Liver (tissue), 9 donors: ENCODE data around the gene MYO5A. TPM values are rescaled to one million over a fixed set of nuclear protein-coding genes. Genes with fewer than 3 reads are reported as not detected.

Experiments
- DNase-seq: peaks from one replicate; pipeline ENCODE4 v3.0.0-alpha.2; 2017; ENCODE audit warnings: low spot score
- H3K27ac ChIP-seq, 2 donors: one replicate each; pipeline ENCODE4 v1.7.0; 2013; ENCODE audit warnings: inconsistent platforms in 2 of 2, low read length in 2 of 2, control low read depth in 1 of 2, low read depth in 1 of 2, mild to moderate bottlenecking in 1 of 2
- H3K27me3 ChIP-seq, 4 donors: one replicate each; pipeline versions ENCODE4 v1.6.1 to v1.7.0; 2013; ENCODE audit warnings: low read length in 3 of 4, inconsistent platforms in 1 of 4, mild to moderate bottlenecking in 1 of 4, moderate library complexity in 1 of 4; ENCODE audit not compliant: control insufficient read depth in 4 of 4, insufficient read depth in 4 of 4
- H3K36me3 ChIP-seq, 4 donors: one replicate each; pipeline versions ENCODE4 v1.6.1 to v1.7.0; 2013; ENCODE audit warnings: low read length in 3 of 4, mild to moderate bottlenecking in 3 of 4, low read depth in 1 of 4, moderate library complexity in 1 of 4; ENCODE audit not compliant: control insufficient read depth in 4 of 4, insufficient read depth in 3 of 4
- H3K4me1 ChIP-seq, 4 donors: one replicate each; pipeline versions ENCODE4 v1.6.1 to v1.7.0; 2013; ENCODE audit warnings: low read length in 3 of 4, mild to moderate bottlenecking in 3 of 4, moderate library complexity in 1 of 4; ENCODE audit not compliant: control insufficient read depth in 4 of 4, insufficient read depth in 4 of 4
- H3K4me3 ChIP-seq, 3 donors: one replicate each; pipeline versions ENCODE4 v1.6.1 to v1.7.0; 2013; ENCODE audit warnings: low read length in 3 of 3, control low read depth in 1 of 3, low read depth in 1 of 3, mild to moderate bottlenecking in 1 of 3
- H3K9ac ChIP-seq, 2 donors: one replicate each; pipeline ENCODE4 v1.7.0; 2013; ENCODE audit warnings: low read length in 2 of 2, mild to moderate bottlenecking in 2 of 2, moderate library complexity in 2 of 2, control low read depth in 1 of 2, low read depth in 1 of 2
- H3K9me3 ChIP-seq, 4 donors: one replicate each; pipeline versions ENCODE4 v1.6.1 to v1.7.0; 2013; ENCODE audit warnings: low read length in 3 of 4; ENCODE audit not compliant: control insufficient read depth in 4 of 4
- CTCF ChIP-seq: fragments of 150-350 bp; IDR thresholded peaks from 2 replicates; pipeline ENCODE4 v1.5.1; 2017; ENCODE audit warnings: improper control_type of control experiment, low read depth, low read length; ENCODE audit not compliant: missing input control
- EGR1 ChIP-seq, 2 donors: IDR thresholded peaks; 2 replicates each; pipeline ENCODE4 v1.6.1; 2016 to 2018; ENCODE audit warnings: antibody characterized with exemption in 2 of 2, low read depth in 2 of 2
- FOXA1 ChIP-seq: IDR thresholded peaks from 2 replicates; pipeline ENCODE4 v1.6.1; 2016; ENCODE audit warnings: antibody characterized with exemption
- FOXA2 ChIP-seq: IDR thresholded peaks from 2 replicates; pipeline ENCODE4 v1.6.1; 2016; ENCODE audit warnings: antibody characterized with exemption
- GABPA ChIP-seq, 2 donors: IDR thresholded peaks in 1 of 2; conservative IDR thresholded peaks in 1 of 2; 2 replicates each; pipeline ENCODE4 v1.6.1; 2016; ENCODE audit warnings: antibody characterized with exemption in 2 of 2, mild to moderate bottlenecking in 1 of 2, moderate library complexity in 1 of 2
- HNF4A ChIP-seq, 2 donors: conservative IDR thresholded peaks; 2 replicates each; pipeline ENCODE4 v1.6.1; 2016; ENCODE audit warnings: antibody characterized with exemption in 2 of 2, mild to moderate bottlenecking in 2 of 2
- HNF4G ChIP-seq: IDR thresholded peaks from 2 replicates; pipeline ENCODE4 v1.6.1; 2016; ENCODE audit warnings: antibody characterized with exemption
- JUND ChIP-seq, 2 donors: IDR thresholded peaks; 2 replicates each; pipeline ENCODE4 v1.6.1; 2016; ENCODE audit warnings: antibody characterized with exemption in 2 of 2
- MAX ChIP-seq: IDR thresholded peaks from 2 replicates; pipeline ENCODE4 v1.6.1; 2016; ENCODE audit warnings: antibody characterized with exemption
- RAD21 ChIP-seq, 2 donors: IDR thresholded peaks; 2 replicates each; pipeline ENCODE4 v1.6.1; 2016; ENCODE audit warnings: antibody characterized with exemption in 2 of 2, mild to moderate bottlenecking in 2 of 2
- RXRA ChIP-seq, 2 donors: IDR thresholded peaks; 2 replicates each; pipeline ENCODE4 v1.6.1; 2017 to 2018; ENCODE audit warnings: antibody characterized with exemption in 2 of 2, mild to moderate bottlenecking in 1 of 2
- SP1 ChIP-seq: IDR thresholded peaks from 2 replicates; pipeline ENCODE4 v1.6.1; 2018; ENCODE audit warnings: antibody characterized with exemption, mild to moderate bottlenecking
- TAF1 ChIP-seq: conservative IDR thresholded peaks from 2 replicates; pipeline ENCODE4 v1.6.1; 2016; ENCODE audit warnings: antibody characterized with exemption, mild to moderate bottlenecking
- ZBTB33 ChIP-seq: IDR thresholded peaks from 2 replicates; pipeline ENCODE4 v1.6.1; 2016; ENCODE audit warnings: antibody characterized with exemption
- WGBS: extraction: QIAGEN DNeasy Blood & Tissue Kit; methylation state at CpG from one replicate; pipeline ENCODE4 v1.1.7; 2013; 5-methylcytosine and 5-hydroxymethylcytosine counted together
- polyA plus RNA-seq, 2 donors: library from polyadenylated mRNA; stranded (reverse) in 1 of 2; unstranded in 1 of 2; fragments of 200-250 nt in 1 of 2; fragments of >200 nt in 1 of 2; fragmentation: Nextera tagmentation in 1 of 2; extraction: Ambion mirVana in 1 of 2; gene quantifications; one replicate each; pipeline versions ENCODE4 v1.2.1 to v1.2.3, GENCODE V29; 2013 to 2015
- total RNA-seq, 2 donors: library from RNA; depleted of rRNA; stranded (reverse); fragments of >200 nt; gene quantifications; one replicate each; pipeline ENCODE4 v1.2.3, GENCODE V29; 2014
- donor health status: healthy.
- donor health status: healthy.
- donor health status: healthy.
- donor health status: healthy.
- donor health status: healthy.

Gene MYO5A
- total and polyA plus RNA-seq, 4 donors, result 1.0 to 7.1 (median 3.0) TPM

GRCh38 chr15:52338058-52338457 is 190.6 kb downstream of the MYO5A start:
- no peak overlapping the region for H3K9ac ChIP-seq
- no peak overlapping the region for H3K4me3 ChIP-seq
- no peaks in the 10 kb centered on the region for H3K27me3 ChIP-seq
- H3K4me1 ChIP-seq, result no peaks in the 10 kb centered on the region
- no peaks in the 10 kb centered on the region for H3K9me3 ChIP-seq
- H3K36me3 ChIP-seq, result peaks cover 0 to 4% (median under 1%) of the 10 kb centered on the region in 4 donors
- H3K27ac ChIP-seq, result no peak overlapping the region
- no peak for DNase-seq
- WGBS, result 94% methylated on average over 3 of the region's 3 CpGs
- TF ChIP-seq MAX (no peak), FOXA1 (no peak), RXRA (IDR thresholded peaks at IDR 0.05) (no peak), ZBTB33 (no peak), EGR1 (IDR thresholded peaks at IDR 0.05; ENCODE audit: low read depth in 2 of 2) (no peak), SP1 (no peak), JUND (IDR thresholded peaks at IDR 0.05) (no peak), TAF1 (no peak), RAD21 (IDR thresholded peaks at IDR 0.05) (no peak), FOXA2 (no peak), HNF4A (conservative IDR thresholded peaks at IDR 0.05) (no peak)

DNA sequence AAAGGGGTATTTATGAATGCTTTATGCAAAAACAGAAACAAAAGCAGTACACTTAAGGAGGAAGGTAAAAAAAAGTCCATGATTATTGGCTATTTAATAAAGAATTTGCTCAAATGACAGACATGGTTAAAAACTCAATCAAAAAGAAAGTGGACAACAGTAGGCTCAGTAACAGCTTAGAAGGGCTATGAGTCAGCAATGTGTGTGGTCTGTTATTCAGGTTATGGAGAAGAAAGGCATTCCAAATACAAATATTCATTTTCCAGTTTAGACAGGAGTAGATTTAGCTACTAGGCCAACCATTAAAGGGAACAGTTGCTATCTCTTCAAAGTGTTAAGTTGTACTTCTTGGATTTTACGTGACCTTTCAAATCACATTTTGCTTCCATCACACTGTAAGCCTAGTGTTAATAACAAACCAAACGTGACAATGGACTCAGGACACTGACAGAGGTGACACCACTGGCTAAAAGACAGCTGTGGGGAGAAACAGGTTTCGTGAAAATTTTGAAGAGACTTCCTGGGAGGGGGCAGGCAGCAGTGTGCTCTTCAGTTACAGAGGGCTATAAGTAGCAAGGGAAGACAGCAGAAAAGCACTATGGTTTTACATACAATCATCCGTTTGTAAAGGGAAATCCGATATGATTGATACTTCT is 191.4 kb downstream of the MYO5A start:
- Histone ChIP-seq H3K36me3 (peaks cover 0 to 4% (median under 1%) of the 10 kb centered on the region in 4 donors), H3K27me3 (no peaks in the 10 kb centered on the region), H3K27ac (no peak overlapping the region), H3K9me3 (no peaks in the 10 kb centered on the region), H3K4me3 (no peak overlapping the region), H3K9ac (no peak overlapping the region), H3K4me1 (no peaks in the 10 kb centered on the region)
- DNase-seq, result no peak
- 91% methylated on average over 5 of the region's 5 CpGs for WGBS
- TF ChIP-seq HNF4A (conservative IDR thresholded peaks at IDR 0.05) (no peak), FOXA2 (no peak), MAX (no peak), GABPA (IDR thresholded peaks at IDR 0.05 in 1 of 2, conservative IDR thresholded peaks at IDR 0.05 in 1 of 2) (no peak), SP1 (no peak), RXRA (IDR thresholded peaks at IDR 0.05) (no peak), JUND (IDR thresholded peaks at IDR 0.05) (no peak), HNF4G (no peak), EGR1 (IDR thresholded peaks at IDR 0.05; ENCODE audit: low read depth in 2 of 2) (no peak)

DNA sequence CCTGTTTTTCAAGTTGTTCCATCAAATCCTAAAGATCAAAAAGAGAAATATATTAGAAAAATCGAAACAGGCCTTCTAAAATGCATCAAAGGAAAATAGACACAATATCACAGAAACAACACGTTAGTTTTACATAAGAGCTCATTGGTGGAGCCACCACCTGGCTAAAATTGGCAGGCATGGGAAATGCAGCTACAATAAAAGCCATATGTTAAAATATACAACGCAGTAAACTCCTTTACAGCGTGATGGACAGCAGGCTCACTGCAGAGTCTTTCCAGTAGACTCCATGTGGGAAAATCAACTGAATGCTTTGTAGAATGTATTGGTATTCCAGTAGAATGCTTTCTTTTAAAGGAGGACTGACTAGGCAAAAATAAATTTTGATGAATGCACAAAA is 192.2 kb downstream of the MYO5A start:
- TF ChIP-seq CTCF (no peak), FOXA2 (no peak)
- 79% methylated on average over 4 of the region's 4 CpGs for WGBS
- no peak overlapping the region for H3K9ac ChIP-seq
- H3K27ac ChIP-seq, result no peak overlapping the region
- no peak for DNase-seq
- H3K9me3 ChIP-seq, result no peaks in the 10 kb centered on the region
- no peak overlapping the region for H3K4me3 ChIP-seq
- no peaks in the 10 kb centered on the region for H3K27me3 ChIP-seq
- H3K4me1 ChIP-seq, result no peaks in the 10 kb centered on the region
- peaks cover 0 to 4% (median under 1%) of the 10 kb centered on the region in 4 donors for H3K36me3 ChIP-seq
